Tibial nerve (tissue), 4 donors: ENCODE measurements around the gene NFIB.

Source experiments
- EP300 ChIP-seq, 2 donors: sonication (generic); formaldehyde crosslinking; IDR thresholded peaks; one replicate each; pipeline ENCODE4 v1.6.1; 2017; ENCODE audit warnings: antibody characterized with exemption in 2 of 2, mild to moderate bottlenecking in 1 of 2
- POLR2A ChIP-seq, 2 donors: fragments of 450-650 bp; IDR thresholded peaks; one replicate each; pipeline ENCODE4 v1.6.1; 2017; ENCODE audit warnings: antibody characterized with exemption in 2 of 2, mild to moderate bottlenecking in 2 of 2, moderate library complexity in 2 of 2
- TF ChIP-seq, protein P1 (sequence below), 5 experiments: fragments of 200-600 bp in 3 of 5; fragments of 450-650 bp in 2 of 5; sonication (generic) in 3 of 5; IDR thresholded peaks; one replicate each; pipeline ENCODE4 v1.5.1; 2016 to 2019; ENCODE audit warnings: antibody characterized with exemption in 5 of 5, mild to moderate bottlenecking in 3 of 5, moderate library complexity in 2 of 5

DNA sequence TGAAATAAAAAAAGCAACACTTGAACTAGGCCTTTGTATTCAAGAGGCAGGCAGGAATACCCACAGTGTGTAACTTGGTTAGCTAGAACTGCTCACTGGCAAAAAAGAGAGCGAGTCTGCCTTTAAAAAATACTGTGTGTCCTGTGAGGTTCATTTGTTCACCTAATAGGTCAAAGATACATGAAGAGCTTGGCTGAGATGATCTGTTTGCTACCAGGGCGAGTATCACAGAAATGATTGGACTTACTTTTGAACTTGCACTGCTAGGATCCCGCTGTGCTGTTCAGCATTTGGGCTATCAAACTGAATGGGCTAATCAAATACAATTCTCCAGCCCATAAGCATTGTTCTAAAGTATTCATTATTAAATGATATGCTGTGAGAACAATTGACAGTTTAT, 229.1 kb downstream of the NFIB start:
- TF ChIP-seq, protein P1, sequence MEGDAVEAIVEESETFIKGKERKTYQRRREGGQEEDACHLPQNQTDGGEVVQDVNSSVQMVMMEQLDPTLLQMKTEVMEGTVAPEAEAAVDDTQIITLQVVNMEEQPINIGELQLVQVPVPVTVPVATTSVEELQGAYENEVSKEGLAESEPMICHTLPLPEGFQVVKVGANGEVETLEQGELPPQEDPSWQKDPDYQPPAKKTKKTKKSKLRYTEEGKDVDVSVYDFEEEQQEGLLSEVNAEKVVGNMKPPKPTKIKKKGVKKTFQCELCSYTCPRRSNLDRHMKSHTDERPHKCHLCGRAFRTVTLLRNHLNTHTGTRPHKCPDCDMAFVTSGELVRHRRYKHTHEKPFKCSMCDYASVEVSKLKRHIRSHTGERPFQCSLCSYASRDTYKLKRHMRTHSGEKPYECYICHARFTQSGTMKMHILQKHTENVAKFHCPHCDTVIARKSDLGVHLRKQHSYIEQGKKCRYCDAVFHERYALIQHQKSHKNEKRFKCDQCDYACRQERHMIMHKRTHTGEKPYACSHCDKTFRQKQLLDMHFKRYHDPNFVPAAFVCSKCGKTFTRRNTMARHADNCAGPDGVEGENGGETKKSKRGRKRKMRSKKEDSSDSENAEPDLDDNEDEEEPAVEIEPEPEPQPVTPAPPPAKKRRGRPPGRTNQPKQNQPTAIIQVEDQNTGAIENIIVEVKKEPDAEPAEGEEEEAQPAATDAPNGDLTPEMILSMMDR (IDR thresholded peaks at IDR 0.05): no peak
- TF ChIP-seq POLR2A (IDR thresholded peaks at IDR 0.05) (no peak), EP300 (IDR thresholded peaks at IDR 0.05) (no peak)
